Vagina (tissue), 2 donors: ENCODE results near the gene ADAMTS17. TPM values are rescaled to one million over a fixed set of nuclear protein-coding genes. Genes with fewer than 3 reads are reported as not detected.
"Not testable (repeated sequence)": the region's sequence is repeated elsewhere in the genome, so short reads cannot be mapped to it uniquely, and the experiment has no call there.

ENCODE experiments used
- DNase-seq, 2 donors: peaks; one replicate each; pipeline ENCODE4 v3.0.0-alpha.2; 2017; ENCODE audit errors: extremely low spot score in 2 of 2
- H3K27ac ChIP-seq: fragments of 200-600 bp; sonication (generic); one replicate; pipeline ENCODE4 v1.5.1; 2019
- H3K27me3 ChIP-seq: fragments of 200-600 bp; sonication (generic); one replicate; pipeline ENCODE4 v1.5.1; 2019
- H3K36me3 ChIP-seq, 2 donors: fragments of 200-600 bp; sonication (generic); one replicate each; pipeline ENCODE4 v1.5.1; 2017 to 2019
- H3K4me1 ChIP-seq: fragments of 200-600 bp; sonication (generic); one replicate; pipeline ENCODE4 v1.5.1; 2019
- H3K4me3 ChIP-seq, 2 donors: fragments of 200-600 bp; sonication (generic); 1 replicate in 1 of 2; 2 replicates in 1 of 2; pipeline ENCODE4 v1.5.1; 2016 to 2019
- H3K9me3 ChIP-seq: fragments of 200-600 bp; sonication (generic); one replicate; pipeline ENCODE4 v1.5.1; 2019
- CTCF ChIP-seq, 3 experiments: fragments of 450-650 bp in 2 of 3; fragments of 200-600 bp in 1 of 3; sonication (generic) in 1 of 3; IDR thresholded peaks; one replicate each; pipeline ENCODE4 v1.5.1; 2017 to 2019; ENCODE audit warnings: antibody characterized with exemption in 3 of 3, mild to moderate bottlenecking in 2 of 3, moderate library complexity in 2 of 3
- POLR2A ChIP-seq, 2 donors: fragments of 450-650 bp; IDR thresholded peaks; one replicate each; pipeline ENCODE4 v1.6.1; 2017; ENCODE audit warnings: antibody characterized with exemption in 2 of 2, mild to moderate bottlenecking in 2 of 2, moderate library complexity in 2 of 2
- POLR2AphosphoS5 ChIP-seq, 2 donors: sonication (generic); formaldehyde crosslinking; IDR thresholded peaks; one replicate each; pipeline ENCODE4 v1.9.0; 2017; ENCODE audit warnings: antibody characterized with exemption in 2 of 2, mild to moderate bottlenecking in 2 of 2, low read depth in 1 of 2; ENCODE audit not compliant: insufficient read depth in 1 of 2
- intact Hi-C: fragments of 100-400 bp; cut with DNase I; formaldehyde crosslinking; loops from one replicate; pipeline ENCODE4 v1.15.1; 2023
- small RNA-seq: library from RNA; depleted of rRNA; stranded (forward); fragments of <200 nt; gene quantifications from one replicate; pipeline ENCODE3, GENCODE V24; 2016
- total RNA-seq: library from RNA; depleted of rRNA; stranded (reverse); fragments of >200 nt; gene quantifications from one replicate; pipeline ENCODE4 v1.2.3, GENCODE V29; 2016

Gene ADAMTS17
- total RNA-seq, 1 donor from 2014 or later, result 16.0 TPM

GRCh38 chr15:99929266-99929665 is 412.5 kb downstream of the ADAMTS17 start:
- Histone ChIP-seq H3K9me3 (no peaks in the 10 kb centered on the region), H3K27me3 (no peaks in the 10 kb centered on the region), H3K4me1 (peaks cover 10% of the 10 kb centered on the region), H3K4me3 (no peak overlapping the region), H3K36me3 (no peaks in the 10 kb centered on the region), H3K27ac (no peak overlapping the region)
- intact Hi-C loops, result no loop called here
- DNase-seq, result peak in 1 of 2 donors; percentile 84
- TF ChIP-seq CTCF (IDR thresholded peaks at IDR 0.05), result no peak
- TF ChIP-seq POLR2AphosphoS5 (IDR thresholded peaks at IDR 0.05; ENCODE audit: insufficient read depth in 1 of 2, low read depth in 1 of 2), result no peak
- TF ChIP-seq POLR2A (IDR thresholded peaks at IDR 0.05), result no peak

- intact Hi-C loops, result no loop called here
- peaks cover 10% of the 10 kb centered on the region for H3K4me1 ChIP-seq
- DNase-seq, result peak in 1 of 2 donors; percentile 92
- H3K4me3 ChIP-seq, result peak overlapping the region; percentile 27 to 54
- H3K9me3 ChIP-seq, result no peaks in the 10 kb centered on the region
- no peaks in the 10 kb centered on the region for H3K27me3 ChIP-seq
- H3K36me3 ChIP-seq, result no peaks in the 10 kb centered on the region
- H3K27ac ChIP-seq, result peak overlapping the region; percentile 72
- TF ChIP-seq CTCF (IDR thresholded peaks at IDR 0.05), result peak; percentile 27 to 67 (median 39)
- no peak for TF ChIP-seq POLR2A (IDR thresholded peaks at IDR 0.05)
- peak in 1 of 2 donors; percentile 46 for TF ChIP-seq POLR2AphosphoS5 (IDR thresholded peaks at IDR 0.05; ENCODE audit: insufficient read depth in 1 of 2, low read depth in 1 of 2)
Measured at GRCh38 chr15:99928429-99928981, 413.3 kb downstream of the ADAMTS17 start.

GRCh38 chr15:99926532-99926931 is 415.2 kb downstream of the ADAMTS17 start:
- Histone ChIP-seq H3K4me3 (peak overlapping the region; percentile 41 to 53), H3K4me1 (peaks cover 10% of the 10 kb centered on the region)
- H3K27me3 ChIP-seq, DNase-seq, H3K36me3 ChIP-seq, H3K27ac ChIP-seq, H3K9me3 ChIP-seq, intact Hi-C loops: not testable (repeated sequence)

GRCh38 chr15:99925661-99926461 is 415.9 kb downstream of the ADAMTS17 start:
- TF ChIP-seq POLR2A (IDR thresholded peaks at IDR 0.05) (no peak), POLR2AphosphoS5 (IDR thresholded peaks at IDR 0.05; ENCODE audit: insufficient read depth in 1 of 2, low read depth in 1 of 2) (no peak), CTCF (IDR thresholded peaks at IDR 0.05) (no peak)
- Histone ChIP-seq H3K4me3 (peak overlapping the region; percentile 41 to 53), H3K36me3 (no peaks in the 10 kb centered on the region), H3K4me1 (peaks cover 10% of the 10 kb centered on the region), H3K27ac (peak overlapping the region; percentile 70), H3K27me3 (no peaks in the 10 kb centered on the region), H3K9me3 (no peaks in the 10 kb centered on the region)
- intact Hi-C loops, result no loop called here
- DNase-seq, result peak in 1 of 2 donors; percentile 92

- Histone ChIP-seq H3K27ac (no peak overlapping the region), H3K4me1 (peaks cover 10% of the 10 kb centered on the region), H3K9me3 (no peaks in the 10 kb centered on the region), H3K36me3 (no peaks in the 10 kb centered on the region), H3K4me3 (no peak overlapping the region), H3K27me3 (no peaks in the 10 kb centered on the region)
- intact Hi-C loops, result no loop called here
- TF ChIP-seq POLR2AphosphoS5 (IDR thresholded peaks at IDR 0.05; ENCODE audit: insufficient read depth in 1 of 2, low read depth in 1 of 2) (no peak), POLR2A (IDR thresholded peaks at IDR 0.05) (no peak), CTCF (IDR thresholded peaks at IDR 0.05) (no peak)
- DNase-seq, result no peak
Measured at GRCh38 chr15:99923711-99924110, 418.1 kb downstream of the ADAMTS17 start.

Small RNA genes lying within 50 kb of the gene (small RNA-seq; reads per million reads assigned to genes)
- not detected for gene RNA5SP402

Other genes with a start within 250 kb of the ADAMTS17 start
- 43.5 TPM for gene CERS3, start 187.0 kb upstream of the ADAMTS17 start, total RNA-seq